Mucosa of descending colon (tissue), 3 donors: Measurements from ENCODE around the gene DKK3. TPM values are rescaled to one million over a fixed set of nuclear protein-coding genes. Genes with fewer than 3 reads are reported as not detected.
"Not testable (repeated sequence)": the region's sequence is repeated elsewhere in the genome, so short reads cannot be mapped to it uniquely, and the experiment has no call there.

Experiments used
- ATAC-seq: fragments of 200-7000 bp; cut with Tn5 transposase; one replicate; pipeline ENCODE4 v1.9.1; 2020; ENCODE audit warnings: mild to moderate bottlenecking, moderate library complexity
- DNase-seq, 3 donors: peaks; one replicate each; pipeline ENCODE4 v3.0.0-alpha.2; 2020
- H3K36me3 ChIP-seq: fragments of 200-600 bp; one replicate; pipeline ENCODE4 v1.8.0; 2021; ENCODE audit warnings: low read depth, mild to moderate bottlenecking
- H3K4me1 ChIP-seq: fragments of 200-600 bp; one replicate; pipeline ENCODE4 v1.8.0; 2021; ENCODE audit warnings: low read depth, mild to moderate bottlenecking
- H3K4me3 ChIP-seq: fragments of 200-600 bp; one replicate; pipeline ENCODE4 v1.8.0; 2021; ENCODE audit warnings: mild to moderate bottlenecking
- H3K9me3 ChIP-seq: fragments of 200-600 bp; one replicate; pipeline ENCODE4 v1.8.0; 2021; ENCODE audit warnings: mild to moderate bottlenecking
- intact Hi-C, 2 donors: fragments of 100-400 bp; cut with DNase I in 1 of 2; cut with micrococcal nuclease in 1 of 2; formaldehyde crosslinking; loops; one replicate each; pipeline versions ENCODE4 v1.11.0 to v1.11.1; 2022; cut with DNase I, micrococcal nuclease
- total RNA-seq, 3 donors: library from RNA; stranded (reverse); fragmentation: NEBNext Ultra II Directional in 2 of 3; extraction: Animal tissue kit (Norgen Biotek cat#: 25700) in 2 of 3; gene quantifications; one replicate each; pipeline versions ENCODE4 v1.2.1 to v1.2.4, GENCODE V29; 2021 to 2023
- TF ChIP-seq, protein P1 (sequence below): fragments of 200-600 bp; IDR thresholded peaks from one replicate; pipeline ENCODE4 v1.8.0; 2022; ENCODE audit warnings: antibody characterized with exemption, mild to moderate bottlenecking
- donor health status: DM: no; HTN: no; CAD: no; lungs with moderate emphysema.
- donor health status: DM: no; HTN: no; CAD: no.
- donor health status: DM: no; HTN: yes; CAD: no.

Gene DKK3
- total RNA-seq, 3 donors from 2014 or later: 9.1 to 52.9 (median 18.9) TPM

DNA sequence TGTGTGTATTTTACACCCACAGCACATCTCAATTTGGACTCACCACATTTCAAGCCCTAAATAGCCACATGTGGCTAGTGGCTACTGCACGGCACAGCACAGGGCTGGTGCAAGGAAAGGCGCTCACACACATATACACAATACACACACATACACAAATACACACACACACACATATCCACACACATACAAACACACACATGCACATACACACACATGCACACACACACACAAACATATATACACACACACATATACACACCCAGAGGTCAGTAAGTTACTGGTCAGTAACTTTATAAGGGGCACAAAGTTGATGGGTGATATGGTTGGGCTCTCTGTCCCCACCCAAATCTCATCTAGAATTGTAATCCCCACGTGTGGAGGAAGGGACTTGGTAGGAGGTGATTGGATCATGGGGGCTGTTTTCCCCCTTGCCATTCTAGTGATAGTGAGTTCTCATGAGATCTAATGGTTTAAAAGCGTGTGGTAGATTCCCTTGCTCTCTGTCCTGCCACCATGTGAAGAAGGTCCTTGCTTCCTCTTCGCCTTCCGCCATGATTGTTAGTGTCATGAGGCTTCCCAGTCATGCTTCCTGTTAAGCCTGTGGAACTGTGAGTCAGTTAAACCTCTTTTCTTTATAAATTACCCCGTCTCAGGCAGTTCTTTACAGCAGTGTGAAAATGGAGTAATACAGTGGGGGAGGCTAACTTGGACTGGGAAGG lies 37.6 kb upstream of the DKK3 start:
- no peak for DNase-seq
- intact Hi-C loops: loop anchor here (2.0 to 10.0 kb wide), 2 partner anchors 111 to 237 kb away; no protein-coding TSS in a partner anchor
- ATAC-seq: no peak
- H3K4me1 ChIP-seq: no peaks in the 10 kb centered on the region
- no peak overlapping the region for H3K4me3 ChIP-seq
- no peaks in the 10 kb centered on the region for H3K9me3 ChIP-seq
- TF ChIP-seq, protein P1, sequence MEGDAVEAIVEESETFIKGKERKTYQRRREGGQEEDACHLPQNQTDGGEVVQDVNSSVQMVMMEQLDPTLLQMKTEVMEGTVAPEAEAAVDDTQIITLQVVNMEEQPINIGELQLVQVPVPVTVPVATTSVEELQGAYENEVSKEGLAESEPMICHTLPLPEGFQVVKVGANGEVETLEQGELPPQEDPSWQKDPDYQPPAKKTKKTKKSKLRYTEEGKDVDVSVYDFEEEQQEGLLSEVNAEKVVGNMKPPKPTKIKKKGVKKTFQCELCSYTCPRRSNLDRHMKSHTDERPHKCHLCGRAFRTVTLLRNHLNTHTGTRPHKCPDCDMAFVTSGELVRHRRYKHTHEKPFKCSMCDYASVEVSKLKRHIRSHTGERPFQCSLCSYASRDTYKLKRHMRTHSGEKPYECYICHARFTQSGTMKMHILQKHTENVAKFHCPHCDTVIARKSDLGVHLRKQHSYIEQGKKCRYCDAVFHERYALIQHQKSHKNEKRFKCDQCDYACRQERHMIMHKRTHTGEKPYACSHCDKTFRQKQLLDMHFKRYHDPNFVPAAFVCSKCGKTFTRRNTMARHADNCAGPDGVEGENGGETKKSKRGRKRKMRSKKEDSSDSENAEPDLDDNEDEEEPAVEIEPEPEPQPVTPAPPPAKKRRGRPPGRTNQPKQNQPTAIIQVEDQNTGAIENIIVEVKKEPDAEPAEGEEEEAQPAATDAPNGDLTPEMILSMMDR: no peak
- H3K36me3 ChIP-seq: no peaks in the 10 kb centered on the region

DNA sequence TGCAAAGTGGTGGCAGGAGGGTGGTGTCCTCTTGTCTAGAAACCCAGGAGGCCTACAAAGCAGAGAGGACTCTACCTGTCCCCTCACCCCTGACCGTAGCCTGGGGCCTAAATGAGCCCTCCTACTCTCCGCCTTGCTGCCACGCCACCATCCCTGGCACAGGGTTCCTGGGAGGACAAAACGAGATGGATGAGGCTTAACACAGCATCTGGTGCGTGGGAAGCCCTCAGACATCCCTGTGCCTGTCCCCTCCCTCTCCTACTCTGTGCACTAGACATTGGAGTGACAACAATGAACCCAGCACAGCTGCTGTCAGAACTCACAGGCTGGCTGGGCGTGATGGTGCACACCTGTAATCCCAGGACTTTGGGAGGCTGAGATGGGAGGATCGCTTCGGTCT lies 36.4 kb upstream of the DKK3 start:
- DNase-seq (no peak), ATAC-seq (no peak)
- Histone ChIP-seq H3K4me3 (no peak overlapping the region), H3K4me1 (no peaks in the 10 kb centered on the region), H3K9me3 (no peaks in the 10 kb centered on the region), H3K36me3 (no peaks in the 10 kb centered on the region)
- intact Hi-C loops: loop anchor here (5.0 to 10.0 kb wide), 2 partner anchors 110 to 247 kb away; no protein-coding TSS in a partner anchor
- TF ChIP-seq, protein P1: no peak

DNA sequence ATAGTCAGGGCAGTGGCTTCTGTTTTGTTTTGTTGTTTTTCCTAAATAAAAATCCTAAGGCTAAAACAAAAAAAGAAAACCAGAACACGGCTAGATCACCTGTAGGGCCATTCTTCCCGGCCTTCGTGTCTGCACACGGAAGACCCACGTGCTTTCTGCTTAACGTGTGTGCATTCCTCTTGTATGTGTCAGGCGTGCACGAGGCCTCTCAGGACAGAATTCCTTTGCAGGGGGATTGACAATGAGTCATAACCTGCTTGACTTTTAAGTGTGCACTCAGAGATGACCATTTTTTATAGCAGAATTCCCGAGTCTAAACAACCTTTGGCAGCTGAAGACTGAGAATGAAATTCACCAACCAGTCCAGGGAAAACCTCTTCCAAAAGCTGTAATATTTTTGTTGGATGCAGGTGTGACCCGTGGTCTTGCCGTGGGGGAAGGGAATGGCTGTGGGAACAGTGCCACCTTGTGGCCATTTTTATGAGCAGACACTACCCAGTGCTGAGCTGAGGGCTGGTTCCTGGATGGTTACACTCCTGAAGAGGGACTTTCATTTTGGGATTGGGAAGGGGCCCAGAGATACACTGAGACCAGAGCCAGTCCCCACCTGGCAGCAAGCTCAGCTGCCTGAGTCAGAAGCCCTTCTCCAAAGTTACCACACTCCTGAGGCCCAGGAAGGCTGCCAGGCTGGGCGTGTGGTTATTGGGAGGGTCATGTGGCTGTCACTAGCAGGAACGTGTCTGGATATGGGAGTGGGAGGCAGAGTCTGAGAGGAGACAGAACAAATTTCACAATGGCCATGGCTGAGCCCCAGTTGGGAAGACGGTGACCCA lies 35.7 kb upstream of the DKK3 start:
- intact Hi-C loops: loop anchor here (5.0 to 10.0 kb wide), 2 partner anchors 109 to 247 kb away; no protein-coding TSS in a partner anchor

DNA sequence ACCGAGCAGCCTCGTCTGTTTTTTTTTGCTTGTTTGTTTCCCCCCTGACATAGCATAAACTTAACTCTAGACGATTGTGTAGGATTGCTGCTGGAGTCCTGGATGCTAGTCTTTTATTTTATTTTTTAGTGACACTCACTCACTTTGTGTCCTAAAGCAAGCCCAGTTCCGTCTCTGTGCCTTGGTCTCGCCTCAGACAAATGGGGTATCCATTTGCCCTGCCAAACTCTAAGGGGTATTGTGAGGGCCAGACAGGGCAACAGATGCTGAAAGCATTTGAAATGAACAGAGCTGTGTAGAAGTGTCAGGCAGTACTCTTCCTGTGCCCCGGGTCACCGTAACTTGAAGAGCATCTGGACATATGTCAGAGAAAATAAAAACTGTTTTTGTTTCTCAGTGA lies 34.8 kb upstream of the DKK3 start:
- H3K9me3 ChIP-seq: no peaks in the 10 kb centered on the region
- TF ChIP-seq, protein P1: no peak
- intact Hi-C loops: loop anchor here (5.0 to 10.0 kb wide), 2 partner anchors 108 to 246 kb away; no protein-coding TSS in a partner anchor
- no peak for DNase-seq
- no peaks in the 10 kb centered on the region for H3K36me3 ChIP-seq
- ATAC-seq: no peak
- no peaks in the 10 kb centered on the region for H3K4me1 ChIP-seq
- H3K4me3 ChIP-seq: no peak overlapping the region

More for the DNA sequence above, 35.7 kb upstream of the DKK3 start:
- no peaks in the 10 kb centered on the region for H3K36me3 ChIP-seq
- DNase-seq (peak in 2 of 3 donors; percentile 75 to 85), ATAC-seq (peak; percentile 87)
- TF ChIP-seq, protein P1: peak; percentile 83
- no peaks in the 10 kb centered on the region for H3K4me1 ChIP-seq
- H3K4me3 ChIP-seq: no peak overlapping the region
- H3K9me3 ChIP-seq: no peaks in the 10 kb centered on the region

DNA sequence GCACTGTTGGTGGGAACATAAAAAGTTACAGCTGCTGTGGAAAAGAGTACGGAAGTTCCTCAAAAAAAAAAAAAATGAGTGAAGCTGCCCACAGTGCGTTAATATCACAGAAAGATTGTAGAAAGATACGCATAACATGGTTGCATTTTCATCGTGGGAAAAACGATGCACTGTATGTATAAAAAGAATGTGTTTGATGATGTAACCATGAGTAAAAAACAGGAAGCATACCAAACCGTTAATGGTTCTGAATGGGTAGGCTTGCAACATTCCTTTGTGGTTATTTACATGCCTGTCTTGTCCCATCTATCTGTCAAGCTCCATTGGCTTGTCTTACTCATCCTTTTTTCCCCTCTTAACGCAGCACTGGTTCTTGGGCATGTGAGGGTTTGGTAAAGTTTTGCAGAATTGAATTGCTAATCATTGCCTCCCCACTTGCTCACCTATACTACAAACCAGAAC lies 33.8 kb upstream of the DKK3 start:
- H3K4me1 ChIP-seq: no peaks in the 10 kb centered on the region
- TF ChIP-seq, protein P1: no peak
- H3K4me3 ChIP-seq: no peak overlapping the region
- DNase-seq: no peak
- no peaks in the 10 kb centered on the region for H3K9me3 ChIP-seq
- no peak for ATAC-seq
- intact Hi-C loops: loop anchor here (5.0 to 10.0 kb wide), 2 partner anchors 107 to 245 kb away; no protein-coding TSS in a partner anchor
- H3K36me3 ChIP-seq: no peaks in the 10 kb centered on the region

DNA sequence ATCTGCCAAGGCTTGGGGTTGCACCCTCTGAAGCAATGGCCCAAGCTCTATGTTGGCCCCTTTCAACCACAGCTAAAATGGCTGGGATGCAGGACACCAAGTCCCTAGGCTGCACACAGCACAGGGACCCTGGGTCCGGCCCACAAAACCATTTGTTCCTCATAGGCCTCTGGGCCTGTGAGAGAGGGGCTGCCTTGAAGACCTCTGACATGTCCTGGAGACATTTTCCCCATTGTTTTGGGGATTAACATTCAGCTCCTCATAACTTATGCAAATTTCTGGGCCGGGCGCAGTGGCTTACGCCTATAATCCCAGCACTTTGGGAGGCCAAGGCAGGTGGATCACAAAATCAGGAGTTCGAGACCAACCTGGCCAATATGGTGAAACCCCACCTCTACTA lies 32.3 kb upstream of the DKK3 start:
- intact Hi-C loops: loop anchor here (5.0 to 10.0 kb wide), 2 partner anchors 106 to 243 kb away; no protein-coding TSS in a partner anchor
- H3K4me3 ChIP-seq, H3K4me1 ChIP-seq, ATAC-seq, H3K9me3 ChIP-seq, H3K36me3 ChIP-seq, DNase-seq: not testable (repeated sequence)
